Chondrocyte (in vitro differentiated cells): ENCODE data around the gene ZNF664. TPM values are rescaled to one million over a fixed set of nuclear protein-coding genes. Genes with fewer than 3 reads are reported as not detected.

Experiments used
- DNase-seq: peaks from one replicate; pipeline ENCODE4 v3.0.0; 2021; ENCODE audit warnings: mixed read lengths, low spot score
- H3K27ac Mint-ChIP-seq: one replicate; pipeline ENCODE4 v1.8.0; 2021; ENCODE audit warnings: mild to moderate bottlenecking, moderate library complexity, mixed read lengths; ENCODE audit not compliant: unreplicated experiment
- H3K27me3 Mint-ChIP-seq: 2 replicates; pipeline ENCODE4 v1.8.0; 2021; ENCODE audit warnings: low read depth, mixed read lengths
- H3K36me3 Mint-ChIP-seq: 2 replicates; pipeline ENCODE4 v1.8.0; 2021; ENCODE audit warnings: low read depth, mixed read lengths
- H3K4me1 Mint-ChIP-seq: 2 replicates; pipeline ENCODE4 v1.8.0; 2021; ENCODE audit warnings: low read depth, mild to moderate bottlenecking, mixed read lengths
- H3K4me3 Mint-ChIP-seq: one replicate; pipeline ENCODE4 v1.8.0; 2021; ENCODE audit warnings: mild to moderate bottlenecking, moderate library complexity, mixed read lengths; ENCODE audit not compliant: unreplicated experiment
- H3K9me3 Mint-ChIP-seq: 2 replicates; pipeline ENCODE4 v1.8.0; 2021; ENCODE audit warnings: low read depth, mixed read lengths
- total RNA-seq: library from RNA; stranded (reverse); gene quantifications from 3 replicates; pipeline ENCODE4 v1.2.1, GENCODE V29; 2021
- TF ChIP-seq, protein P1 (sequence below): fragments of 200-600 bp; sonication (generic); IDR thresholded peaks from 2 replicates; pipeline ENCODE4 v1.5.0; 2021; ENCODE audit warnings: antibody characterized with exemption, mild to moderate bottlenecking, moderate library complexity

ZNF664 gene
- total RNA-seq, 1 donor from 2014 or later, result 88.0 TPM

DNA sequence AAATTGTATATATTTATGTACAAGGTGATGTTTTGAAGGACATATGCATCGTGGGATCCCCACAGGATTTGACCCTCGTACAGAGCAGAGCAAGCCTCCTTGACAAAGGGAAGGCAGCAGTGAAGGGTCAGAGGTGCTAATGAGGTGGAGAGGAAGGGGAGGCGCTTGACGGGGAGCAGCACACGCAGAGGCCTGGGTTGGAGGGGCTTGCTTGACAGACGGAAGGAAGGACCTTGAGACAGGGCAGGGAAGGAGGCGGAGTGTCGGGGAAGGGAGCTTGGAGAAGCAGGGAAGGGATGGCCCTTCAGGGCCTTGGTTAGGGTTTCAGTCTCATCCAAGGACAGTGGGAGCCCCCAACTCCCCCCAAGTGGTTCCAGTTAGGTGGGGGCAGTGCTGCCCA lies 52.6 kb downstream of the ZNF664 start:
- peaks cover 75% of the 10 kb centered on the region for H3K4me1 Mint-ChIP-seq
- no peaks in the 10 kb centered on the region for H3K9me3 Mint-ChIP-seq
- no peak for DNase-seq
- H3K4me3 Mint-ChIP-seq, result no peak overlapping the region
- no peaks in the 10 kb centered on the region for H3K27me3 Mint-ChIP-seq
- H3K27ac Mint-ChIP-seq, result peak overlapping the region; percentile 92
- TF ChIP-seq, protein P1, sequence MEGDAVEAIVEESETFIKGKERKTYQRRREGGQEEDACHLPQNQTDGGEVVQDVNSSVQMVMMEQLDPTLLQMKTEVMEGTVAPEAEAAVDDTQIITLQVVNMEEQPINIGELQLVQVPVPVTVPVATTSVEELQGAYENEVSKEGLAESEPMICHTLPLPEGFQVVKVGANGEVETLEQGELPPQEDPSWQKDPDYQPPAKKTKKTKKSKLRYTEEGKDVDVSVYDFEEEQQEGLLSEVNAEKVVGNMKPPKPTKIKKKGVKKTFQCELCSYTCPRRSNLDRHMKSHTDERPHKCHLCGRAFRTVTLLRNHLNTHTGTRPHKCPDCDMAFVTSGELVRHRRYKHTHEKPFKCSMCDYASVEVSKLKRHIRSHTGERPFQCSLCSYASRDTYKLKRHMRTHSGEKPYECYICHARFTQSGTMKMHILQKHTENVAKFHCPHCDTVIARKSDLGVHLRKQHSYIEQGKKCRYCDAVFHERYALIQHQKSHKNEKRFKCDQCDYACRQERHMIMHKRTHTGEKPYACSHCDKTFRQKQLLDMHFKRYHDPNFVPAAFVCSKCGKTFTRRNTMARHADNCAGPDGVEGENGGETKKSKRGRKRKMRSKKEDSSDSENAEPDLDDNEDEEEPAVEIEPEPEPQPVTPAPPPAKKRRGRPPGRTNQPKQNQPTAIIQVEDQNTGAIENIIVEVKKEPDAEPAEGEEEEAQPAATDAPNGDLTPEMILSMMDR, result no peak
- no peaks in the 10 kb centered on the region for H3K36me3 Mint-ChIP-seq

DNA sequence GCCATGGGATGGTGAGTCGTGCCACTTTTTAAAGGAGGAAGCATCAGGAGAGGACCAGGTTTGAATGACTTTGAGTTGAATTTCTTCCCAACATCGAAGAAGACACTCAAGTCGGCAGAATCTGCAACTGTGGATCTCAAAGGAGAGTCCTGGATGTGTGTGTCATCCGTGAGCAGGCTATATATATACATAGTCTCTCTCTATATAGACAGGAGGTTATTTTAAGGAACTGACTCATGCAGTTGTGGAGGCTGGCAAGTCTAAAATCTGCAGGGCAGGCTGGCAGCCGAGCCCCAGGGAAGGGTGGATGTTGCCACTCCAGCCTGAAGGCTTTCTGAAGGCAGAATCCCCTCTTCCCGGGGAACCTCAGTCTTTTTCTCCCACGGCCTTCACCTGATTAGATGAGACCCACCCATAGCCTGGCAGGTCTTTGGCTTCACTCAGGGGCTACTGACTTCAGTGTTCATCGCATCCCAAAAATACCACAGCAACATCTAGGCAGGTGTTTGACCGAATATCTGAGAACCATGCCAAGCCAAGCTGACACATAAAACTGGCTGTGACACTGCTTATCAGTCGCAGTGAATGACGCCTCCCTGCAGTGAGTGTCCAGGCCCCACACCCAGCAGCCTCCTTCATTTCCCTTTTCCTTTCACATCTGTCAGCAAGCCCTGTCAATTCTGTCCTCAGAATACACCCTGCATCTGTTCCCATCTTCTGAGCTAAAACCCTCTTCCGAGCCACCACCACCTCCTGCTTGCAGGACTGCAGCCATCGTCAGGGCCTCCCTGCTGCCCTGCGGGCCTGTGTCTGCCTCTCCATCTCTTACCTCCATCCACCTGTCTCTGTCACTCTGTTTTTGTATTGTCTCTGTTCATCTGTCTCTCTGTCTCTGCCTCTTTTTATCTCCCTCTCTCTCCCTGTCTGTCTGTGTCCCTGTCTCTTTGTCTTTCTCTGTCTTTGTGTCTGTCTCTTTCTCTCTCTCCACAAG lies 54.0 kb downstream of the ZNF664 start:
- peak overlapping the region; percentile 32 for H3K4me3 Mint-ChIP-seq
- no peaks in the 10 kb centered on the region for H3K36me3 Mint-ChIP-seq
- peaks cover 79% of the 10 kb centered on the region for H3K4me1 Mint-ChIP-seq
- no peaks in the 10 kb centered on the region for H3K27me3 Mint-ChIP-seq
- TF ChIP-seq, protein P1, result no peak
- no peak for DNase-seq
- H3K9me3 Mint-ChIP-seq, result no peaks in the 10 kb centered on the region
- H3K27ac Mint-ChIP-seq, result peak overlapping the region; percentile 92

DNA sequence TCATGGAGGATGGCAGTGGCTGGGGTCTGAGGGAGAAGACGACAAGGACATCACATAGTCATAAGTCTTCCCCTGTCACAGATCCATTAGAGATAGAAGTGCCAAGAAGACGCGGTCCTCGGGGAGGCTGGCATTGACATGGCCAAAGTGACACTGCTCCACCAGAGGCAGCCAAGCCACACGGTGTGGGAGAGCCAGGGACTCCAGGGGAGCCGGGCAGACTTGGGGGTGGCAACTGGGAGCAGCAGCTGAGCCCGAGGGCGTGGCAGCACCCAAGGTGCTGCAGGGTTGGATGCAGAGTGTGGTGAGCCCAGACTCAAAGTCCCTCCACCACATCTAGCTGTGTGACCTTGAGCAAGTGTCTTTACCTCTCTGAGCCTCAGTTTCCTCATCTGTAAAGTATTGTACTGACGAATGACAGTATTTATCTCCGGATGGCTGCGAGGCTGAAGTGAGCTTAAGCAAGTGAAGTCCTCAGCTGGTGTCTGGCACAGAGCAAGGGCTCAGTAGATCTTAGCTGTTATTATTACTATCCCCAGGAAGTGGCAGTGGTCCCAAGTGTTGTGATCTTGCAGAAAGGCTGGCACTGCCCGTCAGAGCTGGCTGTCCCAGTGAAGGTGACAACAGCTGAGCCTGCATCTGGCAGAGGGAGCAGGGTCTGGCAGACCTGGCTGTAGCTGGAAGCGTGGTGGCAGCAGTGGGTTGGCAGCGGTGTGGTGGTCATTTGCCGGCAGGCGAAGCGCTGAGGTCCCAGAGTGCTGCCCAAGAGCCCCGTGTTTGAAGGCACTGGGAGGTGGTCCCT lies 54.9 kb downstream of the ZNF664 start:
- no peaks in the 10 kb centered on the region for H3K27me3 Mint-ChIP-seq
- H3K9me3 Mint-ChIP-seq, result no peaks in the 10 kb centered on the region
- TF ChIP-seq, protein P1, result no peak
- H3K36me3 Mint-ChIP-seq, result no peaks in the 10 kb centered on the region
- H3K27ac Mint-ChIP-seq, result peak overlapping the region; percentile 92
- DNase-seq, result no peak
- H3K4me1 Mint-ChIP-seq, result peaks cover 85% of the 10 kb centered on the region
- peak overlapping the region; percentile 32 for H3K4me3 Mint-ChIP-seq

DNA sequence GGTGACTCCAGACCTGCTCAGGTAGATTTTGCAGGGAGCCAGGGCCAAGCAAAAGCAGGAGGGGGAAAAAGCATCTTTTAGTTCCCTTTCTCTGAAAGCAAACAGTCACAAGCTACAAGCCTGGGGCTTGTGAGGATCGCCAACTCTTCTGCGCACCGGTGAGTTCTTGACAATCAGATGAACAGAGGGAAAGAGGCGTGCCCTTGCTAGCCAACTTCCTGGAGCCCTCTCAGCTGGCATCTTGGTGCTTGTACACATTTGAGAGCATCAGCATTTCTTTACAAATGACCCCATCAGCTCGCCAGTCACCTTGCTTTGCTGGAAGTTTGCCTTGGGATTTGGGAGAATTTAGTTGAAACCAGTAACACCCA lies 55.5 kb downstream of the ZNF664 start:
- TF ChIP-seq, protein P1, result no peak
- Mint-ChIP-seq H3K9me3 (no peaks in the 10 kb centered on the region), H3K27me3 (no peaks in the 10 kb centered on the region), H3K4me3 (no peak overlapping the region), H3K27ac (peak overlapping the region; percentile 74), H3K4me1 (peaks cover 84% of the 10 kb centered on the region), H3K36me3 (no peaks in the 10 kb centered on the region)
- DNase-seq, result no peak

DNA sequence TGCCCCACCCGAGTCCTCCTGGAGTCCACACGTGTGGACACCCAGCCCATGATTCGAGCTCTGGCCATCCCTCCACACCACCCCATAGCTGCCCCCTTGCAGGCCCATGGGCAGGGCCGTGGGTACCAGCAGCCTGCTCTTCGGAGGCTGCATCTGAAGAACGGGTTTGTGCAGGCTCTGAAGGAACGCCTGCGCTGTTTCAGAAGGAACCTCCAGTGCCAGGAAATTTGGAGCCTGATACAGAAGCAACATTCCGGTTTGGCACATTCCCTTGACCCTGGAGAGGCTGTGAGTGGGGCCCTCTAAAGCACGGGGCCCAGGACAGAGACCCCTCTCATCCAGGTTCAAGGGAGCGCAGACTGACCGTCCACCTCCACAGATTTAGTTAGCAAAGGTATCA lies 57.0 kb downstream of the ZNF664 start:
- Mint-ChIP-seq H3K36me3 (no peaks in the 10 kb centered on the region), H3K27ac (peak overlapping the region; percentile 92)

More for the DNA sequence above, 57.0 kb downstream of the ZNF664 start:
- DNase-seq, result no peak
- TF ChIP-seq, protein P1, result no peak
- no peaks in the 10 kb centered on the region for H3K27me3 Mint-ChIP-seq
- no peaks in the 10 kb centered on the region for H3K9me3 Mint-ChIP-seq
- H3K4me3 Mint-ChIP-seq, result no peak overlapping the region
- peaks cover 69% of the 10 kb centered on the region for H3K4me1 Mint-ChIP-seq
